ENCODE results near the gene NCBP1. TPM values are rescaled to one million over a fixed set of nuclear protein-coding genes. Genes with fewer than 3 reads are reported as not detected.
A peak's percentile ranks its signal among the peaks of the same experiment; 100 is the strongest.
"Not testable (repeated sequence)": the region's sequence is repeated elsewhere in the genome, so short reads cannot be mapped to it uniquely, and the experiment has no call there.

Gene NCBP1, protein sequence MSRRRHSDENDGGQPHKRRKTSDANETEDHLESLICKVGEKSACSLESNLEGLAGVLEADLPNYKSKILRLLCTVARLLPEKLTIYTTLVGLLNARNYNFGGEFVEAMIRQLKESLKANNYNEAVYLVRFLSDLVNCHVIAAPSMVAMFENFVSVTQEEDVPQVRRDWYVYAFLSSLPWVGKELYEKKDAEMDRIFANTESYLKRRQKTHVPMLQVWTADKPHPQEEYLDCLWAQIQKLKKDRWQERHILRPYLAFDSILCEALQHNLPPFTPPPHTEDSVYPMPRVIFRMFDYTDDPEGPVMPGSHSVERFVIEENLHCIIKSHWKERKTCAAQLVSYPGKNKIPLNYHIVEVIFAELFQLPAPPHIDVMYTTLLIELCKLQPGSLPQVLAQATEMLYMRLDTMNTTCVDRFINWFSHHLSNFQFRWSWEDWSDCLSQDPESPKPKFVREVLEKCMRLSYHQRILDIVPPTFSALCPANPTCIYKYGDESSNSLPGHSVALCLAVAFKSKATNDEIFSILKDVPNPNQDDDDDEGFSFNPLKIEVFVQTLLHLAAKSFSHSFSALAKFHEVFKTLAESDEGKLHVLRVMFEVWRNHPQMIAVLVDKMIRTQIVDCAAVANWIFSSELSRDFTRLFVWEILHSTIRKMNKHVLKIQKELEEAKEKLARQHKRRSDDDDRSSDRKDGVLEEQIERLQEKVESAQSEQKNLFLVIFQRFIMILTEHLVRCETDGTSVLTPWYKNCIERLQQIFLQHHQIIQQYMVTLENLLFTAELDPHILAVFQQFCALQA
- total RNA-seq (10 to 100 TPM; 13.9 to 22.4 (median 19.7) TPM), polyA plus RNA-seq (10 to 100 TPM in 1 of 2 donors, 1 to 10 TPM in 1; 6.9 to 17.2 TPM)
- long read RNA-seq, donor 1, full-length matches to known transcripts = 25 of 36 reads
- long read RNA-seq, donor 1, partial matches to known transcripts = 4 of 36 reads
- long read RNA-seq, donor 1, other reads (novel, unspliced or antisense) = 7 of 36 reads
- long read RNA-seq, donor 2, full-length matches to known transcripts = 93 of 115 reads
- long read RNA-seq, donor 2, partial matches to known transcripts = 6 of 115 reads
- long read RNA-seq, donor 2, other reads (novel, unspliced or antisense) = 16 of 115 reads
- long read RNA-seq, donor 3, full-length matches to known transcripts = 41 of 47 reads
- long read RNA-seq, donor 3, partial matches to known transcripts = 5 of 47 reads
- long read RNA-seq, donor 3, other reads (novel, unspliced or antisense) = 1 of 47 reads

DNA sequence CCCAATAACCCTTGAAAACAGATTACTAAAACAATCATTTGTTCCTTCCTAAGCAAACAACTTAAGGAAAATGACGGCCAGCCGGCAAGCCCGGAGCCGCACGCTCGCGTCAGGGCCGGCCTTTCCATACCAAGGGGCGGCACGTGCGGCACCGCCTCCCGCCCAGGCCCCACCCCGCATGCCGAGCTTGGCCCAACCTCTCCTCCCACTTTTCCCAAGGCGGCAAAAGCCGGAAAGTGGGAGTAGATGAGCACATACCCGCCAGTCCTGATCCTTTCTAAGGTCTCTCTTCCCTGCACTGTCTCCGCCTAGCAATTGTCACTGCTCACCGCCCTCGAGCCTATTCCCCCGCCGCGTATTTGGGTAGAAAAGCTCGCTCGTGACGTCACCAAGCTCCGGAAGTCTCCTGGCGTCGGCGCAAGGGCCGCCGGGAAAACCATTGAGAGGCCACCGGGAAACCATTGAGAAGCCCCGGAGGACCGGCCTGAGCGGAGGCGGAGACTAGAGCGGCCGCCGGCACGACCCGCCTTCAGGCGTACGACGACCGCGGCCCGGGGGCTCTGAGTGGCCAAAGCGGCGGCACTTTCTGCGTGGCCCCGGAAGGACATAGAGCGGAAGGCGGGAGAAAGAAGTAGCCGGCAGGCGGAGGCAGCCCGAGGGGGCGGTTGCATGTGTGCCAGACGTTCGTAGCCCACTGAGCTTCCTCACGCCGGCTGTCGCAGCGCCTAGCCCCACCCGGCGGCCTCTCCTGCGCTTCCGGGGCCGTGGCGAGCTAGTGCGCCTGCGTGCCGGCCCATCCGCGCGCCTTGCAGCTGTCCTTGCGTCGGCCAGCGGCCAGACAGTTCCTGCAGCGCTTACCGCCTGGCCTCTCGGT is at the start of gene NCBP1, which contains the start of gene TSTD2:
TSS of gene NCBP1 (plus strand) at position 837 of the 874 bp plus-strand sequence. CDS start 61 bp downstream, outside the sequence.
TSS of gene TSTD2 (minus strand) at position 384 of the 874 bp plus-strand sequence. CDS start 5,806 bp downstream, outside the sequence.
- DNase-seq (peak; percentile 97 to 99 (median 98)), ATAC-seq (peak; percentile 93 to 96 (median 94))
- Histone ChIP-seq H3K4me1 (peaks cover 6 to 66% (median 48%) of the 10 kb centered on the region in 12 donors), H3K27me3 (no peaks in the 10 kb centered on the region), H3K9me3 (no peaks in the 10 kb centered on the region), H3K36me3 (peaks cover 0 to 4% (median 0%) of the 10 kb centered on the region in 9 donors), H3K4me3 (peak within 1 kb of the TSS; percentile 50 to 98 (median 76)), H3K27ac (peak within 1 kb of the TSS; percentile 86 to 98 (median 96))
- peak in 1 of 2 donors; percentile 60 for TF ChIP-seq POLR2A (IDR thresholded peaks at IDR 0.05)
- TF ChIP-seq, protein P1, sequence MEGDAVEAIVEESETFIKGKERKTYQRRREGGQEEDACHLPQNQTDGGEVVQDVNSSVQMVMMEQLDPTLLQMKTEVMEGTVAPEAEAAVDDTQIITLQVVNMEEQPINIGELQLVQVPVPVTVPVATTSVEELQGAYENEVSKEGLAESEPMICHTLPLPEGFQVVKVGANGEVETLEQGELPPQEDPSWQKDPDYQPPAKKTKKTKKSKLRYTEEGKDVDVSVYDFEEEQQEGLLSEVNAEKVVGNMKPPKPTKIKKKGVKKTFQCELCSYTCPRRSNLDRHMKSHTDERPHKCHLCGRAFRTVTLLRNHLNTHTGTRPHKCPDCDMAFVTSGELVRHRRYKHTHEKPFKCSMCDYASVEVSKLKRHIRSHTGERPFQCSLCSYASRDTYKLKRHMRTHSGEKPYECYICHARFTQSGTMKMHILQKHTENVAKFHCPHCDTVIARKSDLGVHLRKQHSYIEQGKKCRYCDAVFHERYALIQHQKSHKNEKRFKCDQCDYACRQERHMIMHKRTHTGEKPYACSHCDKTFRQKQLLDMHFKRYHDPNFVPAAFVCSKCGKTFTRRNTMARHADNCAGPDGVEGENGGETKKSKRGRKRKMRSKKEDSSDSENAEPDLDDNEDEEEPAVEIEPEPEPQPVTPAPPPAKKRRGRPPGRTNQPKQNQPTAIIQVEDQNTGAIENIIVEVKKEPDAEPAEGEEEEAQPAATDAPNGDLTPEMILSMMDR (IDR thresholded peaks at IDR 0.05) = peak in 4 of 12 donors; percentile 7 to 29 (median 22)
- intact Hi-C loops (cut with DNase I) = loop anchor here in 3 of 10 donors (5.0 to 10.0 kb wide), 3 partner anchors 52 to 352 kb away; partner anchors contain the start of gene ANP32B (in 2 of the 3)
- 0 to 1% (median 0%) methylated on average over 56 to 83 of the region's 83 CpGs for WGBS, 4 donors

DNA sequence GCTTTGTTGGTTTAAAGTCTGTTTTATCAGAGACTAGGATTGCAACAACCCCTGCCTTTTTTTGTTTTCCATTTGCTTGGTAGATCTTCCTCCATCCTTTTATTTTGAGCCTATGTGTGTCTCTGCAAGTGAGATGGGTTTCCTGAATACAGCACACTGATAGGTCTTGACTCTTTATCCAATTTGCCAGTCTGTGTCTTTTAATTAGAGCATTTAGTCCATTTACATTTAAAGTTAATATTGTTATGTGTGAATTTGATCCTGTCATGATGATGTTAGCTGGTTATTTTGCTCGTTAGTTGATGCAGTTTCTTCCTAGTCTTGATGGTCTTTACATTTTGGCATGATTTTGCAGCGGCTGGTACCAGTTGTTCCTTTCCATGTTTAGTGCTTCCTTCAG is 48.8 kb upstream of the NCBP1 start:
- intact Hi-C loops (cut with DNase I); H3K9me3 ChIP-seq; H3K27me3 ChIP-seq; H3K4me1 ChIP-seq; ATAC-seq; H3K4me3 ChIP-seq; DNase-seq; H3K27ac ChIP-seq: not testable (repeated sequence)
- WGBS, 4 donors = no CpG with 5 or more reads among the region's 2 CpGs
- H3K36me3 ChIP-seq = peaks cover 0 to 16% (median 0%) of the 10 kb centered on the region in 9 donors

DNA sequence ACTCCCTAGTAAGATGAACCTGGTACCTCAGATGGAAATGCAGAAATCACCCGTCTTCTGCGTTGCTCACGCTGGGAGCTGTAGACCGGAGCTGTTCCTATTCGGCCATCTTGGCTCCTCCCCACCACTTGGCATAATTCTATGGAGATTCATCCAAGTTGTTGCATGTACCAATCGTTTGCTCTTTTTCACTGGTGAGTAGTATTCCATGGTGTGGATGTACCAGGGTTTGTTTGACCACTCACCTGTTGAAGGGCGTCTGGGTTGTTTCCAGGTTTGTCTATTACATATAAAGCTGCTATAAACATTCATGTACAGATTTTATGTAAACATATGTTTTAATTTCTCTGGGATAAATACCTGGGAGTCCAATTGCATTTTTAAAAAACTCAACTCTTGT is 46.7 kb upstream of the NCBP1 start:
- H3K4me3 ChIP-seq; H3K27ac ChIP-seq; DNase-seq; H3K4me1 ChIP-seq; ATAC-seq; H3K9me3 ChIP-seq; intact Hi-C loops (cut with DNase I); H3K27me3 ChIP-seq: not testable (repeated sequence)
- 92 to 96% (median 94%) methylated on average over 3 to 7 of the region's 7 CpGs for WGBS, 4 donors
- H3K36me3 ChIP-seq = peaks cover 0 to 25% (median 6%) of the 10 kb centered on the region in 9 donors

DNA sequence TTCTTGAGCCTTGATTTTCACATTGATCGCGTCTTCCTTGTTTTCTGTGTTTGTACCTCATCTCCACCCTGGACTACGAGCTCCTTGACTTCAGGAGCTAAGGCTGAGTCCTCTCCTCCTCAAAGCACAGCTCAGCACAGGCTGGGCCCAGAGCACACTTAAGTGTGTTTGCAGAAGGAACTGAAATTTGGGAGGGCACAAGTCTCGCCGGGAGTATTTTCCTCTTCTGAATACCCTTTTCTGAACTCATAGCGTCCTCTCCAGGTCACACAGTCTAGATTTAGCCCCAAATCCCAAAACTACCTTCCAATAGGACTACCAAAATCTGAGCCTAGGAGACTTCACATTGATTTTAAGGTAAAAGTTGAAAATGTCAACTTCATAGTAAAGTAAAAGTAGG is 42.1 kb upstream of the NCBP1 start:
- no peak overlapping the region for H3K4me3 ChIP-seq
- peaks cover 0 to 37% (median 8%) of the 10 kb centered on the region in 12 donors for H3K4me1 ChIP-seq
- H3K36me3 ChIP-seq = peaks cover 0 to 36% (median 10%) of the 10 kb centered on the region in 9 donors
- ATAC-seq = no peak
- no peaks in the 10 kb centered on the region for H3K9me3 ChIP-seq
- 82 to 91% (median 87%) methylated on average over 6 of the region's 6 CpGs for WGBS, 4 donors
- TF ChIP-seq, protein P1 (IDR thresholded peaks at IDR 0.05) = no peak
- no peak for TF ChIP-seq POLR2A (IDR thresholded peaks at IDR 0.05)
- H3K27me3 ChIP-seq = no peaks in the 10 kb centered on the region
- DNase-seq = no peak
- H3K27ac ChIP-seq = peak overlapping the region in 1 of 12 donors; percentile 5
- intact Hi-C loops (cut with DNase I) = loop anchor here in 4 of 10 donors (10.0 kb wide), 1 partner anchor 87 kb away; the partner anchor contains the start of gene TMOD1 (in 4 of the 4)
